Ovary (tissue), 3 donors: ENCODE measurements around the gene CEND1.
"Not testable (repeated sequence)": the region's sequence is repeated elsewhere in the genome, so short reads cannot be mapped to it uniquely, and the experiment has no call there.

Experiments
- EP300 ChIP-seq: sonication (generic); formaldehyde crosslinking; IDR thresholded peaks from one replicate; pipeline ENCODE4 v1.6.1; 2017; ENCODE audit warnings: antibody characterized with exemption
- POLR2A ChIP-seq: fragments of 450-650 bp; IDR thresholded peaks from one replicate; pipeline ENCODE4 v1.6.1; 2017; ENCODE audit warnings: antibody characterized with exemption, mild to moderate bottlenecking, moderate library complexity
- TF ChIP-seq, protein P1 (sequence below), 3 donors: fragments of 450-650 bp in 2 of 3; fragments of 200-600 bp in 1 of 3; IDR thresholded peaks; one replicate each; pipeline versions ENCODE4 v1.5.1 to v1.8.0; 2016 to 2022; ENCODE audit warnings: antibody characterized with exemption in 3 of 3, mild to moderate bottlenecking in 1 of 3
- donor health status: DM: no; HTN: no; CAD: no.

DNA sequence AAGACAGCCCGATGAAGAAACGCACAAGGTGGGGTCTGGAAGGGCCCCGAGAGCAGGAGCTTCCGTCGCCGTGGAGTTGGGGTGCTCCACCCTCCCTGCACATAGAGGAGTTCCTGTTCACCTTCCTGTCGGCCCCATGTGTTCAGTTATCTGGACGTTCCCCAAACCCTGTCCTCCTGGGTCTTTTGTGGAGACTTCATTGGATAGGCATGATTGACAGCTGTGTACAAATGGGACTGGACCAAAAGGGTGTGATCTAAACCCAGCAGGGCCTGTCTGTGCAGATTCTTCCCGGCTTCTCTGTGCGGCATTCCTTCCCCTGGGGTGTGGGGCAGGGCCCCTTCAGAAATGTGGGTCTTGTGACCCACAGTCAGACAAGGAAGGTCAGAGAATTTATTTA, 52.0 kb downstream of the CEND1 start:
- not testable (repeated sequence) for TF ChIP-seq POLR2A, EP300
- TF ChIP-seq, protein P1, sequence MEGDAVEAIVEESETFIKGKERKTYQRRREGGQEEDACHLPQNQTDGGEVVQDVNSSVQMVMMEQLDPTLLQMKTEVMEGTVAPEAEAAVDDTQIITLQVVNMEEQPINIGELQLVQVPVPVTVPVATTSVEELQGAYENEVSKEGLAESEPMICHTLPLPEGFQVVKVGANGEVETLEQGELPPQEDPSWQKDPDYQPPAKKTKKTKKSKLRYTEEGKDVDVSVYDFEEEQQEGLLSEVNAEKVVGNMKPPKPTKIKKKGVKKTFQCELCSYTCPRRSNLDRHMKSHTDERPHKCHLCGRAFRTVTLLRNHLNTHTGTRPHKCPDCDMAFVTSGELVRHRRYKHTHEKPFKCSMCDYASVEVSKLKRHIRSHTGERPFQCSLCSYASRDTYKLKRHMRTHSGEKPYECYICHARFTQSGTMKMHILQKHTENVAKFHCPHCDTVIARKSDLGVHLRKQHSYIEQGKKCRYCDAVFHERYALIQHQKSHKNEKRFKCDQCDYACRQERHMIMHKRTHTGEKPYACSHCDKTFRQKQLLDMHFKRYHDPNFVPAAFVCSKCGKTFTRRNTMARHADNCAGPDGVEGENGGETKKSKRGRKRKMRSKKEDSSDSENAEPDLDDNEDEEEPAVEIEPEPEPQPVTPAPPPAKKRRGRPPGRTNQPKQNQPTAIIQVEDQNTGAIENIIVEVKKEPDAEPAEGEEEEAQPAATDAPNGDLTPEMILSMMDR (IDR thresholded peaks at IDR 0.05) = not testable (repeated sequence)
